ENCODE data around the gene JAGN1. TPM values are rescaled to one million over a fixed set of nuclear protein-coding genes. Genes with fewer than 3 reads are reported as not detected.
"Not testable (repeated sequence)": the region's sequence is repeated elsewhere in the genome, so short reads cannot be mapped to it uniquely, and the experiment has no call there.

The JAGN1 gene
- total RNA-seq, 1 donor from 2014 or later: 19.7 TPM

GRCh38 chr3:9935966-9936510 is 45.6 kb downstream of the JAGN1 start:
- intact Hi-C loops (cut with DNase I): no loop called here
- no peak for DNase-seq (ENCODE audit: low spot score)
- ATAC-seq: no peak

- intact Hi-C loops (cut with DNase I): no loop called here
- DNase-seq (ENCODE audit: low spot score): no peak
- no peak for ATAC-seq
These were observed 47.3 kb downstream of the JAGN1 start for GRCh38 chr3:9937486-9938238.

GRCh38 chr3:9938966-9939365 is 48.6 kb downstream of the JAGN1 start:
- DNase-seq (ENCODE audit: low spot score): no peak
- ATAC-seq: no peak
- intact Hi-C loops (cut with DNase I): no loop called here

GRCh38 chr3:9939906-9940305 is 49.5 kb downstream of the JAGN1 start:
- ATAC-seq; intact Hi-C loops (cut with DNase I); DNase-seq (ENCODE audit: low spot score): not testable (repeated sequence)

- ATAC-seq (no peak), DNase-seq (ENCODE audit: low spot score) (no peak)
- intact Hi-C loops (cut with DNase I): no loop called here
These were observed 50.3 kb downstream of the JAGN1 start for GRCh38 chr3:9940746-9941145.

GRCh38 chr3:9942164-9942563 is 51.8 kb downstream of the JAGN1 start:
- ATAC-seq (no peak), DNase-seq (ENCODE audit: low spot score) (no peak)
- intact Hi-C loops (cut with DNase I): no loop called here

- ATAC-seq (no peak), DNase-seq (ENCODE audit: low spot score) (no peak)
- intact Hi-C loops (cut with DNase I): no loop called here
These were observed 52.7 kb downstream of the JAGN1 start for GRCh38 chr3:9942934-9943690.

Other genes starting within 250 kb of the JAGN1 start
- gene MTMR14, start 241.1 kb upstream of the JAGN1 start, total RNA-seq: 35.5 TPM
- not detected for gene CPNE9, start 186.8 kb upstream of the JAGN1 start, total RNA-seq
- gene BRPF1, start 158.9 kb upstream of the JAGN1 start, total RNA-seq: 19.8 TPM
- 31.2 TPM for gene OGG1, start 140.7 kb upstream of the JAGN1 start, total RNA-seq
- gene CAMK1, start 120.7 kb upstream of the JAGN1 start, total RNA-seq: 26.9 TPM
- 43.1 TPM for gene TADA3, start 98.1 kb upstream of the JAGN1 start, total RNA-seq
- 117 TPM for gene ARPC4, start 97.5 kb upstream of the JAGN1 start, total RNA-seq
- 113 TPM for gene TTLL3, start 80.3 kb upstream of the JAGN1 start, total RNA-seq
- 29.6 TPM for gene RPUSD3, start 46.6 kb upstream of the JAGN1 start, total RNA-seq
- 13.6 TPM for gene CIDEC, start 10.4 kb upstream of the JAGN1 start, total RNA-seq
- 5.3 TPM for gene IL17RE, start 12.2 kb downstream of the JAGN1 start, total RNA-seq
- 33.2 TPM for gene IL17RC, start 26.5 kb downstream of the JAGN1 start, total RNA-seq
- 36.5 TPM for gene CRELD1, start 43.2 kb downstream of the JAGN1 start, total RNA-seq
- 1.5 TPM for gene PRRT3, start 61.8 kb downstream of the JAGN1 start, total RNA-seq
- gene EMC3, start 96.2 kb downstream of the JAGN1 start, total RNA-seq: 51.6 TPM
- 3.8 TPM for gene FANCD2, start 135.8 kb downstream of the JAGN1 start, total RNA-seq
- gene FANCD2OS, start 217.6 kb downstream of the JAGN1 start, total RNA-seq: not detected
- 103 TPM for gene BRK1, start 225.1 kb downstream of the JAGN1 start, total RNA-seq

Measured in sciatic nerve (tissue), 2 donors.